Fibroblast of the aortic adventitia (primary cell): ENCODE data around the gene ROBO2. TPM values are rescaled to one million over a fixed set of nuclear protein-coding genes. Genes with fewer than 3 reads are reported as not detected.

ENCODE experiments used
- DNase-seq: peaks from one replicate; pipeline ENCODE4 v3.0.0-alpha.2; 2010; ENCODE audit warnings: low read depth
- H3K4me3 ChIP-seq: 2 replicates; pipeline ENCODE4 v1.5.1; 2011; ENCODE audit warnings: low read depth, mild to moderate bottlenecking, control low read depth, low read length, moderate library complexity
- CTCF ChIP-seq: IDR thresholded peaks from 2 replicates; pipeline ENCODE4 v1.5.1; 2011; ENCODE audit warnings: mild to moderate bottlenecking, low read length, control low read depth, inconsistent platforms; ENCODE audit not compliant: insufficient read depth
- total RNA-seq: library from RNA; depleted of rRNA; stranded (reverse); fragments of >200 nt; gene quantifications from 2 replicates; pipeline ENCODE4 v1.2.3, GENCODE V29; 2012; ENCODE audit warnings: low replicate concordance

Gene ROBO2
- total RNA-seq, 1 donor, result 1.2 TPM

- no peak for TF ChIP-seq CTCF
These were observed 406.2 kb downstream of the ROBO2 start for GRCh38 chr3:77446084-77446483.

GRCh38 chr3:77446761-77447160, 406.9 kb downstream of the ROBO2 start:
- TF ChIP-seq CTCF, result no peak
- no peak for DNase-seq

More at GRCh38 chr3:77446084-77446483, 406.2 kb downstream of the ROBO2 start:
- H3K4me3 ChIP-seq, result no peak overlapping the region
- no peak for DNase-seq

GRCh38 chr3:77449459-77450350, 409.8 kb downstream of the ROBO2 start:
- DNase-seq, result no peak
- no peak overlapping the region for H3K4me3 ChIP-seq
- no peak for TF ChIP-seq CTCF

More at GRCh38 chr3:77446761-77447160, 406.9 kb downstream of the ROBO2 start:
- no peak overlapping the region for H3K4me3 ChIP-seq

GRCh38 chr3:77456431-77456830, 416.5 kb downstream of the ROBO2 start:
- DNase-seq, result no peak
- H3K4me3 ChIP-seq, result no peak overlapping the region
- no peak for TF ChIP-seq CTCF

GRCh38 chr3:77456906-77457305, 417.0 kb downstream of the ROBO2 start:
- no peak for DNase-seq
- no peak overlapping the region for H3K4me3 ChIP-seq
- TF ChIP-seq CTCF, result no peak

- TF ChIP-seq CTCF, result no peak
- no peak for DNase-seq
- no peak overlapping the region for H3K4me3 ChIP-seq
These were observed 420.0 kb downstream of the ROBO2 start for GRCh38 chr3:77459926-77460325.
